22Rv1 (cell line): ENCODE measurements around the gene RHOB.
A peak's percentile ranks its signal among the peaks of the same experiment; 100 is the strongest.

Experiments
- H3K27ac ChIP-seq: fragments of 450-650 bp; 2 replicates; pipeline ENCODE4 v1.5.1; 2017
- CTCF ChIP-seq: fragments of 450-650 bp; IDR thresholded peaks from 2 replicates; pipeline ENCODE4 v1.5.1; 2017; ENCODE audit warnings: mild to moderate bottlenecking
- ZFX ChIP-seq: fragments of 450-650 bp; IDR thresholded peaks from 2 replicates; pipeline ENCODE4 v1.6.1; 2017; ENCODE audit warnings: antibody characterized with exemption, borderline replicate concordance

The RHOB gene

GRCh38 chr2:20403774-20404312 is 43.0 kb upstream of the RHOB start:
- no peak overlapping the region for H3K27ac ChIP-seq
- TF ChIP-seq ZFX (no peak), CTCF (no peak)

DNA sequence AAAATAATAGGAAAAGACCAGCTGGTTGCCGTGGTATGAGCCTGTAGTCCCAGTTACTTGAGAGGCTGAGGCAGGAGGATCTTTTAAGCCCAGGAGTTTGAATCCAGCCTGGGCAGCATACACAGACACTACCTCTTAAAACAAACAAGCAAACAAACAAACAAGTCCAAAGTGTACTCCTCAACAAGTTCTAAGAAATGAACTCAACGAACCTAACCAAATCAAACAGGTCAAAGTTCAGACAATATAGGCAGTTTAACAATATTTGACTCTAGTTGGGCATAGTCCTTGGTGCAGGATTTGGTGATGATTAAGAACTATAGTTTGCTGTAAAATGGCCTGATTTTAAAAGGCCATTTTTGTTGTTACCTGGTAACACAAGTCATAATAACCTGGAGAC is 41.9 kb upstream of the RHOB start:
- no peak for TF ChIP-seq ZFX
- TF ChIP-seq CTCF: no peak
- no peak overlapping the region for H3K27ac ChIP-seq

- no peak overlapping the region for H3K27ac ChIP-seq
- TF ChIP-seq ZFX (no peak), CTCF (no peak)
Measured at GRCh38 chr2:20409039-20409438, 37.8 kb upstream of the RHOB start.

DNA sequence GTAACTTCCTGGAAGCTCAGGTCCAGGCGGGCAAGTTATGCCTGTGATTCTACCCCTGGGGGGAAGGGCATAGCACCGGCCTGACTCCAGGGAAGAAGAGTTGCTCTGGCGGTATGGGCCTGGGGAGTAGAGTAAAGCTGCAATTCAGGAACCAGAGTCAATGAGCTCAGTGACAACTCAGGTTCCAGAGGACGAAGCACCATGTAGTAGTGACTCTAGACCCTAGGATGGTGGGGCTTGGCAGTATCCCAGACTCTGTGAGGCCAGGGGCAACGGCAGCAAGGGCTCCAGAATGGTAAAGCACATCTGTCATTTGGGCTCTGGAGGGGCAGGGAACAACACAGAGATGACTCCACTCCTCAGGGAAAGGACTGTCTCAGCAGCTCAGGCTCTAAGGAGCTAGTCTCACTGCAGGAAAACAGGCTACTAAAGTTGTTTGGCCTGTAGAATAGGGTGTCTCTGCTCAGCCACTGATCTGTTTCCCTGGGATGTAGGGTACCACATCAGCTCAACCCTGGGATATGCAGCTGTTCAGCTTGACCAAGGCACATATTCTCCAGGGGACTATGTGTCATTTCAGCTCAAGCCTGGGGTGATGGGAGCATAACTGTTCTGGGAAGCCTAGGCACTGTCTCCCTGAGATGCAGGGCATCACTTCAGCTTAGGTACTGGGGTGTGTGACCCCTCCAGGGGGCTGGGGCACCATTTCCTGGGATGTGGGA is 36.2 kb upstream of the RHOB start:
- no peak for TF ChIP-seq CTCF
- TF ChIP-seq ZFX: no peak

GRCh38 chr2:20411361-20411894 is 35.4 kb upstream of the RHOB start:
- no peak overlapping the region for H3K27ac ChIP-seq
- TF ChIP-seq ZFX: no peak
- peak; percentile 91 for TF ChIP-seq CTCF

More for the DNA sequence above, 36.2 kb upstream of the RHOB start:
- no peak overlapping the region for H3K27ac ChIP-seq

DNA sequence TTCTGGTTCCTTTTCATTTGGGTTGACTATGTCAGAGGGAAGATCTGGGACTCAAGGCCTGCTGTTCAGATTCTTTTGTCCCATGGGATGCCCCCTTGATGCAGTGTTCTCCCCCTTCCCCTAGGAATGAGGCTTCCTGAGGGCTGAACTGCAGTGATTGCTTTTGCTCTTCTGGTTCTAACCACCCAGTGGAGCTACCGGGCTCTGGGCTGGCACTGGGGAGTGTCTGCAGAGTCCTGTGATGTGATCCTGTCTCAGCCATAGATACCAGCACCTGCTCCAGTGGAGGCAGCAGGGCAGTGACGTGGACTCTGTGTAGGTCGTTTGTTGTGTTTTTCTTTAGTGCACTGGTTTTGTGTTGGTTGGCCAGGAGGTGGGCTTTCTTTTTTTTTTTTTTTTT is 32.1 kb upstream of the RHOB start:
- no peak overlapping the region for H3K27ac ChIP-seq
- TF ChIP-seq CTCF: no peak
- TF ChIP-seq ZFX: no peak

- TF ChIP-seq CTCF (no peak), ZFX (no peak)
Measured at GRCh38 chr2:20415511-20415918, 31.4 kb upstream of the RHOB start.

More at GRCh38 chr2:20415511-20415918, 31.4 kb upstream of the RHOB start:
- no peak overlapping the region for H3K27ac ChIP-seq
